ENCODE data around the gene ASPM.

The ASPM gene

DNA sequence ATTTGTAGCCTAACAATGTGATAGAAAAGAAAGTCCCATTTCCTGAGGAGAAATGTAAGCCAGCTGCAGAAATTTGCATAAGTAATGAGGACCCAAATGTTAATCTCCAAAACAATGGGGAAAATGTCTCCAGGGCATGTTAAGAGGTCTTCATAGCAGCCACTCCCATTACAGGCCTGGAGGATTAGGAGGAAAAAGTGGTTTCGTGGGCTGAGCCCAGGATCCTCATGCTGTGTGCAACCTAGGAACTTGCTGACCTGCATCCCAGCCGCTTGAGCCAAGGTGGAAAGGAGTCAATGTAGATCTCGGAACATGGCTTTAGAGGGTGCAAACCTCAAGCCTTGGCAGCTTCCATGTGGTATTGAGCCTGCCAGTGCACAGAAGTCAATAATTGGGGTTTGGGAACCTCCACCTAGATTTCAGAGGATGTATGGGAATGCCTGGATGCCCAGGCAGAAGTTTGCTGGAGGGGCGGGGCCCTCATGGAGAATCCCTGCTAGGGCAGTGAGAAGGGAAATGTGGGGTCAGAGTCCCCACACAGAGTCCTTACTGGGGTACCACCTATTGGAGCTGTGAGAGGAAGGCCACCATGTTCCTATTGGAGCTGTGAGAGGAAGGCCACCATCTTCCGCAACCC lies 65.2 kb downstream of the ASPM start:
- no peaks in the 10 kb centered on the region for H3K27me3 Mint-ChIP-seq
- peaks cover 42% of the 10 kb centered on the region for H3K9me3 Mint-ChIP-seq
- H3K4me1 Mint-ChIP-seq (ENCODE audit: low read depth) = no peaks in the 10 kb centered on the region
- no peak overlapping the region for H3K4me3 Mint-ChIP-seq
- peaks cover 35% of the 10 kb centered on the region for H3K36me3 Mint-ChIP-seq (ENCODE audit: low read depth)
- intact Hi-C loops (cut with micrococcal nuclease) = no loop called here
- no peak overlapping the region for H3K27ac Mint-ChIP-seq

DNA sequence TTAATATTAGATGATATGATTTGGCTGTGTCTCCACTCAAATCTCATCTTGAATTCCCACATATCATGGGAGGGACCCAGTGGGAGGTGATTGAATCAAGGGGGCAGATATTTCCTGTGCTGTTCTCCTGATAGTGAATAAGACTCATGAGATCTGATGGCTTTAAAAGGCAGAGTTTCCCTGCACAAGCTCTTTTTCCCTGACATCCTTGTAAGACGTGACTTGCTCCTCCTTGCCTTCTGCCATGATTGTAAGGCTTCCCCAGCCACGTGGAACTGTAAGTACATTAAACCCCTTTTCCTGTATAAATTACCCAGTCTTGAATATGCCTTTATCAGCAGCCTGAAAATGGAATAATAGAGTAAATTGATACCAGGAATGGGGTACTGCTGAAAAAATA lies 66.1 kb downstream of the ASPM start:
- H3K9me3 Mint-ChIP-seq = peaks cover 40% of the 10 kb centered on the region
- intact Hi-C loops (cut with micrococcal nuclease) = no loop called here
- no peaks in the 10 kb centered on the region for H3K4me1 Mint-ChIP-seq (ENCODE audit: low read depth)
- no peak overlapping the region for H3K4me3 Mint-ChIP-seq
- peaks cover 26% of the 10 kb centered on the region for H3K36me3 Mint-ChIP-seq (ENCODE audit: low read depth)
- H3K27ac Mint-ChIP-seq = no peak overlapping the region
- no peaks in the 10 kb centered on the region for H3K27me3 Mint-ChIP-seq

DNA sequence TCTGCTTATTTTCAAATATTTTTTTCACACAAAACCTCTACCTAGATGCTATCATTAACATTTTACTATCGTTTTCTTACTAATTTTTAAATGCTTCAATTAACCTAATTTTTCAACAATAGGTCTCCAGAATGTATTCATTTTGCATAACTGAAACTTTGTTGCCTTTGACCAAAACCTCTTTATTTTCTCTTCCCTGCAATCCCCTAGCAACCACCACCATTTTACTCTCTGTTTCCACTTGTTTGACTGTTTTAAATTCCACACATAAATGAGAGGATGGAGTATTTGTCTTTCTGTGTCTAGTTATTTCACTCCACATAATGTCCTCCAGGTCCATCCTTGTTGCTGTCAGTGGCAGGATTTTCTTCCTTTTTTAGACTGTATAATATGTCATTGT lies 69.9 kb downstream of the ASPM start:
- H3K4me3 Mint-ChIP-seq = no peak overlapping the region
- H3K4me1 Mint-ChIP-seq (ENCODE audit: low read depth) = no peaks in the 10 kb centered on the region
- no peaks in the 10 kb centered on the region for H3K36me3 Mint-ChIP-seq (ENCODE audit: low read depth)
- H3K27ac Mint-ChIP-seq = no peak overlapping the region
- intact Hi-C loops (cut with micrococcal nuclease) = no loop called here
- H3K9me3 Mint-ChIP-seq = peaks cover 22% of the 10 kb centered on the region
- no peaks in the 10 kb centered on the region for H3K27me3 Mint-ChIP-seq

- Mint-ChIP-seq H3K4me3 (no peak overlapping the region), H3K36me3 (ENCODE audit: low read depth) (no peaks in the 10 kb centered on the region), H3K27me3 (no peaks in the 10 kb centered on the region), H3K9me3 (peaks cover 23% of the 10 kb centered on the region), H3K27ac (no peak overlapping the region), H3K4me1 (ENCODE audit: low read depth) (no peaks in the 10 kb centered on the region)
- intact Hi-C loops (cut with micrococcal nuclease) = no loop called here
These were observed 72.5 kb downstream of the ASPM start for GRCh38 chr1:197073978-197074377.

GRCh38 chr1:197067457-197067818 lies 79.0 kb downstream of the ASPM start:
- H3K36me3 Mint-ChIP-seq (ENCODE audit: low read depth) = no peaks in the 10 kb centered on the region
- intact Hi-C loops (cut with micrococcal nuclease) = no loop called here
- no peaks in the 10 kb centered on the region for H3K4me1 Mint-ChIP-seq (ENCODE audit: low read depth)
- peaks cover 21% of the 10 kb centered on the region for H3K9me3 Mint-ChIP-seq
- no peaks in the 10 kb centered on the region for H3K27me3 Mint-ChIP-seq
- no peak overlapping the region for H3K4me3 Mint-ChIP-seq
- no peak overlapping the region for H3K27ac Mint-ChIP-seq

GRCh38 chr1:197066719-197067456 lies 79.6 kb downstream of the ASPM start, which contains the start of gene F13B:
Gene F13B (minus strand): TSS chr1:197067260. CDS start chr1:197067223, 37 bp downstream.
- Mint-ChIP-seq H3K4me3 (no peak within 1 kb of the TSS), H3K9me3 (peaks cover 17% of the 10 kb centered on the region), H3K4me1 (ENCODE audit: low read depth) (no peaks in the 10 kb centered on the region), H3K36me3 (ENCODE audit: low read depth) (no peaks in the 10 kb centered on the region), H3K27me3 (no peaks in the 10 kb centered on the region), H3K27ac (no peak within 1 kb of the TSS)
- intact Hi-C loops (cut with micrococcal nuclease) = no loop called here

DNA sequence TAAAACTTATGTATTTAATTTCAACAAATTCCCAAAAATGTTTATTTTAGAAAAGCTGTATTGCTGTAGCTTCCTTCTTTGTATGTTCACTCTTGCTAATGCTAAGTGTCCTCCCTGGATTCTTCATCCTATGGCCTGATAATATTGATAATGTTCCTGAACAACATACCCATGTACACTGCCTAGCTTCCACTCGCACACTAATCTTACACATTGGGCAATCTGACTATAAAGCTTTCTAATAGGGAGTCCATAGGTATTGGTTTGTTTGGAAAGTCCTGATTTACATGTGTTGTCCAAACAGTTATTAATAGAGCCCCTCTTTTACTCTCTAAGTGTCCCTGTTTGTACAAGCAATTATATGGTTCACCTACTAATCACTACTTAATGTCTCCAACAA lies 80.2 kb downstream of the ASPM start:
- no peak overlapping the region for H3K4me3 Mint-ChIP-seq
- no peaks in the 10 kb centered on the region for H3K36me3 Mint-ChIP-seq (ENCODE audit: low read depth)
- H3K27me3 Mint-ChIP-seq = no peaks in the 10 kb centered on the region
- peaks cover 17% of the 10 kb centered on the region for H3K9me3 Mint-ChIP-seq
- no peaks in the 10 kb centered on the region for H3K4me1 Mint-ChIP-seq (ENCODE audit: low read depth)
- H3K27ac Mint-ChIP-seq = no peak overlapping the region
- intact Hi-C loops (cut with micrococcal nuclease) = no loop called here

- intact Hi-C loops (cut with micrococcal nuclease) = no loop called here
- Mint-ChIP-seq H3K9me3 (peaks cover 17% of the 10 kb centered on the region), H3K4me1 (ENCODE audit: low read depth) (no peaks in the 10 kb centered on the region), H3K36me3 (ENCODE audit: low read depth) (no peaks in the 10 kb centered on the region), H3K27ac (no peak overlapping the region), H3K4me3 (no peak overlapping the region), H3K27me3 (no peaks in the 10 kb centered on the region)
These were observed 80.9 kb downstream of the ASPM start for GRCh38 chr1:197065559-197065958.

DNA sequence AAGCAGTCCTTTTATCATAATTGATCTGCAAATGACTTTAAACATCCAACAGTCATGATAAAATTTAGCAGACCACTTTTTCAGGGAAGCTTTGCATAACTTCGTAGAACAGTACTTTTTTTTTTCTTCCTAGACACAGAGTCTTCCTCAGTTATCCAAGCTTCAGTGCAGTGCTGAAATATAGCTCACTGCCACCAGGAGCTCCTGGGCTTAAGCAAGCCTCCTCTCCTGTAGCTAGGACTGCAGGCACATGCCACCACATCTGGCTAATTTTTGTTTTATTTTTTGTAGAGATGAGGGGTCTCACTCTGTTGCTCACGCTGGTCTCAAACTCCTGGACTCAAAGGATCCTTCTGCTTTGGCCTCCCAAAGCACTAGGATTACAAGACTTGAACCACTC lies 83.3 kb downstream of the ASPM start:
- no peaks in the 10 kb centered on the region for H3K4me1 Mint-ChIP-seq (ENCODE audit: low read depth)
- intact Hi-C loops (cut with micrococcal nuclease) = no loop called here
- no peak overlapping the region for H3K27ac Mint-ChIP-seq
- H3K9me3 Mint-ChIP-seq = no peaks in the 10 kb centered on the region
- H3K36me3 Mint-ChIP-seq (ENCODE audit: low read depth) = no peaks in the 10 kb centered on the region
- H3K4me3 Mint-ChIP-seq = no peak overlapping the region
- H3K27me3 Mint-ChIP-seq = no peaks in the 10 kb centered on the region

- Mint-ChIP-seq H3K36me3 (ENCODE audit: low read depth) (no peaks in the 10 kb centered on the region), H3K9me3 (no peaks in the 10 kb centered on the region), H3K4me3 (no peak overlapping the region), H3K27ac (no peak overlapping the region), H3K4me1 (ENCODE audit: low read depth) (no peaks in the 10 kb centered on the region), H3K27me3 (no peaks in the 10 kb centered on the region)
- intact Hi-C loops (cut with micrococcal nuclease) = no loop called here
These were observed 83.8 kb downstream of the ASPM start for GRCh38 chr1:197062692-197063091.

DNA sequence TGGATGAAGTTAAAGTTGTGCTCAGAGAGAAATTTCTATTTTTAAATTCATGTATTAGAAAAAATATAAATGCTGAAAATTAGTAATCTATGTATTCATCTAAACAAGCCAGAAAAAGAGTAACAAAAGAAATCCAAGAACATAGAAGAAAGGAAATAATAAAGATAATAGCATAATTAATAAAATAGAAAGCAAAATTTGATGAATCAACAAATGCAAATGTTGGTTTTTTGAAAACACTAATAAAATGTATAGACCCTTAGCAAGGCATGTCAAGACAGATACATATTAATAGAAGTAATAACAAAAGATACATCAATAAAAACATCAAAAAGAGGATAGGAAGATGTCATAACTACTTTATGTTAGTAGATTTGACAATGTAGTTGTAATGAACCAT lies 97.4 kb downstream of the ASPM start:
- no peak overlapping the region for H3K27ac Mint-ChIP-seq

DNA sequence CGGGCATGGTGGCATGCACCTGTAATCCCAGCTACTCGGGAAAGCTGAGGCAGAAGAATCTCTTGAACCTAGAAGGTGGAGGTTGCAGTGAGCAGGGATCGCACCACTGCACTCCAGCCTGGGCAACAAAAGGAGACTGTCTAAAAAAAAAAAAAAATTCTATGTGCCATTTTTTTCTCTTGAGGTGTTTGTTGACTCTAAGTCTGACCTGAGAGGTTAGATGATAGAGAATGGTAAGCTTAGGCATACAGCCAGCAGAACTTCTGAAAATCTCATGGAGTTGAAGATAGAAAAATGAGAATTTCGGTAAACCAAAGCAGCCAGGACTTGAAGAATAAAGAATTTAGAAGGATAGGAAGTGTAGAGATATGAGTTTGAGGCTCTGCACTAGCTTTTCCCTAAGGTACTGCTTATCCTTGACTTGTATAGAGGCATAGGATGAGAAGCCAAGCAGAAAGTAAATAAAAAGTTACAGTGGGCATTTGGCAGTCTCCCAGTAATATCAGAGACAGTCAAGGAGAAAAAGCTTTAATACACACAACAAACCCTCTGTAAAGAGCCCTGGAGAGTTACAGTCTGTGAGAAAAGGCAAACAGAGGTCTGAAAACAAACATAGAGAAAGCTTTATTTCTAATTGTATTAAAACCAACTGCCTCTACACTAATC lies 103.7 kb downstream of the ASPM start:
- Mint-ChIP-seq H3K27ac (no peak overlapping the region), H3K36me3 (ENCODE audit: low read depth) (no peaks in the 10 kb centered on the region), H3K4me1 (ENCODE audit: low read depth) (no peaks in the 10 kb centered on the region), H3K4me3 (no peak overlapping the region), H3K27me3 (no peaks in the 10 kb centered on the region), H3K9me3 (peaks cover 7% of the 10 kb centered on the region)
- intact Hi-C loops (cut with micrococcal nuclease) = no loop called here

More for the DNA sequence above, 97.4 kb downstream of the ASPM start:
- intact Hi-C loops (cut with micrococcal nuclease) = no loop called here
- no peak overlapping the region for H3K4me3 Mint-ChIP-seq
- H3K36me3 Mint-ChIP-seq (ENCODE audit: low read depth) = no peaks in the 10 kb centered on the region
- no peaks in the 10 kb centered on the region for H3K4me1 Mint-ChIP-seq (ENCODE audit: low read depth)
- no peaks in the 10 kb centered on the region for H3K27me3 Mint-ChIP-seq
- H3K9me3 Mint-ChIP-seq = peaks cover 7% of the 10 kb centered on the region

DNA sequence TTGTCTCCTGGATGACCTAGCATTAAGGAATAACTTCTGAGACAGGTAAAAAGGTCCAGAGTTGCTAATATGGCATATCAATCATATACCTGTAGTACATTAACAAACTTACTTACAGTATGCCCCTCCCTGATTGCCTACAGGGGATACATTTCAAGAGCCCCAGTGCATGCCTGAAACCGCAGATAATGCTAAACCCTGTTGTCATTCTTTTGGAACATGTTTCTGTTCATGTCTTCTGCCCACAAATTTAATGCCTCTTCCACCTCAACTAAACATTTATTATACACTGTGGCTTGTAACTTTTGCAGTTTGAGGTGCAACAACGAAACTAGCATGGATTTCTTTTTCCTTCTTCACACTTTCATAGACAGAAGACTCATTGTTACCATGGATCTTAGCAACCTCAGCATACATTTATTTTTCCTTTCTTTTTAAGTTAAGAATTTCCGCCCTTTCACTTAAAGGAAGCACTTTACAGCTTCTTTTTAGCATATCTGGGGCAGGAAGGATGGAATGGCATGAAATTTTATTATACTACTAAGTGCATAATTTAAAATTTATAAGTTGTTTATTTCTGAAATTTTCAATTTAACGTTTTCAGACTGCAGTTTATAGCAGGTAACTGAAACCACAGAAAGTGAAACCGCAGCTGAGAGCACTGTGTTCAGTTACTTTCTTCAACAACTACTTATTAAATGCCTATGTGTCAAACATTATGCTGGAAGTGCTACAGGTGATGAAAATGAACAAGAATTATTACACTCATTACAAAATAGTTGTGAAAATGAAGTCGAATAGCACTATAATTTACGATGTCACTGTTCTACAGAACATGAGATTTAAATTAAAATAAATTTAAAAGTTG lies 104.7 kb downstream of the ASPM start:
- no peaks in the 10 kb centered on the region for H3K4me1 Mint-ChIP-seq (ENCODE audit: low read depth)
- H3K9me3 Mint-ChIP-seq = peaks cover 7% of the 10 kb centered on the region
- intact Hi-C loops (cut with micrococcal nuclease) = no loop called here
- no peaks in the 10 kb centered on the region for H3K36me3 Mint-ChIP-seq (ENCODE audit: low read depth)
- no peak overlapping the region for H3K27ac Mint-ChIP-seq
- H3K4me3 Mint-ChIP-seq = no peak overlapping the region
- no peaks in the 10 kb centered on the region for H3K27me3 Mint-ChIP-seq

DNA sequence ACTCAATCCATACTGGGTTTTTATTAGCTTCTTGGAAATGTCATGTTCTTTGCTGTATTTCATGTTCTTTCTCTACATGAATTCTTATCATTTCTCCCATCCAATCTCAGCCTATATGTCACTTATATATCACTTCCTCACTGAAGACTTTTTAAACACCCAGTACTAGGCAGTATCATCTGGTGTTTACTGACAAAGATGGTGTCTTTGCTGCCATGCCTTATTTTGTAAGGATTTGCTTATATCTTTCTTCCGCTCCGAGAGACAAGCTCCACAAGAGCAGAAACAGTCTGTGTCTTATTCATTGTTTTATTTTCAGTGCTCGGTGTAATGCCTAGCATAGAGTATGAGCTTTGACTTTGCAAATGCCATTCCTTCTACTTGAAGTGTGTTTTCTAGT lies 109.6 kb downstream of the ASPM start:
- no peaks in the 10 kb centered on the region for H3K4me1 Mint-ChIP-seq (ENCODE audit: low read depth)
- intact Hi-C loops (cut with micrococcal nuclease) = no loop called here
- H3K27me3 Mint-ChIP-seq = no peaks in the 10 kb centered on the region
- no peaks in the 10 kb centered on the region for H3K36me3 Mint-ChIP-seq (ENCODE audit: low read depth)
- no peaks in the 10 kb centered on the region for H3K9me3 Mint-ChIP-seq
- no peak overlapping the region for H3K27ac Mint-ChIP-seq
- no peak overlapping the region for H3K4me3 Mint-ChIP-seq
